ENCODE data around the gene NT5DC3. TPM values are rescaled to one million over a fixed set of nuclear protein-coding genes. Genes with fewer than 3 reads are reported as not detected.
A peak's percentile ranks its signal among the peaks of the same experiment; 100 is the strongest.

Gene NT5DC3
- total RNA-seq, 1 donor from 2014 or later, result 6.6 TPM

- no peaks in the 10 kb centered on the region for H3K27me3 ChIP-seq
- H3K4me3 ChIP-seq, result no peak overlapping the region
- no peaks in the 10 kb centered on the region for H3K9me3 ChIP-seq
- intact Hi-C loops (cut with DNase I), result loop anchor here (5.0 kb wide), 1 partner anchor 60 kb away; no protein-coding TSS in a partner anchor
- H3K4me1 ChIP-seq, result peaks cover 7 to 52% of the 10 kb centered on the region in 2 donors
- peak overlapping the region; percentile 79 to 86 for H3K27ac ChIP-seq
- DNase-seq (ENCODE audit: low spot score in 2 of 2), result no peak
- TF ChIP-seq, protein P1, sequence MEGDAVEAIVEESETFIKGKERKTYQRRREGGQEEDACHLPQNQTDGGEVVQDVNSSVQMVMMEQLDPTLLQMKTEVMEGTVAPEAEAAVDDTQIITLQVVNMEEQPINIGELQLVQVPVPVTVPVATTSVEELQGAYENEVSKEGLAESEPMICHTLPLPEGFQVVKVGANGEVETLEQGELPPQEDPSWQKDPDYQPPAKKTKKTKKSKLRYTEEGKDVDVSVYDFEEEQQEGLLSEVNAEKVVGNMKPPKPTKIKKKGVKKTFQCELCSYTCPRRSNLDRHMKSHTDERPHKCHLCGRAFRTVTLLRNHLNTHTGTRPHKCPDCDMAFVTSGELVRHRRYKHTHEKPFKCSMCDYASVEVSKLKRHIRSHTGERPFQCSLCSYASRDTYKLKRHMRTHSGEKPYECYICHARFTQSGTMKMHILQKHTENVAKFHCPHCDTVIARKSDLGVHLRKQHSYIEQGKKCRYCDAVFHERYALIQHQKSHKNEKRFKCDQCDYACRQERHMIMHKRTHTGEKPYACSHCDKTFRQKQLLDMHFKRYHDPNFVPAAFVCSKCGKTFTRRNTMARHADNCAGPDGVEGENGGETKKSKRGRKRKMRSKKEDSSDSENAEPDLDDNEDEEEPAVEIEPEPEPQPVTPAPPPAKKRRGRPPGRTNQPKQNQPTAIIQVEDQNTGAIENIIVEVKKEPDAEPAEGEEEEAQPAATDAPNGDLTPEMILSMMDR (IDR thresholded peaks at IDR 0.05), result no peak
- peaks cover 17 to 25% of the 10 kb centered on the region in 2 donors for H3K36me3 ChIP-seq
These were observed 33.3 kb downstream of the NT5DC3 start for GRCh38 chr12:103807561-103808238.

DNA sequence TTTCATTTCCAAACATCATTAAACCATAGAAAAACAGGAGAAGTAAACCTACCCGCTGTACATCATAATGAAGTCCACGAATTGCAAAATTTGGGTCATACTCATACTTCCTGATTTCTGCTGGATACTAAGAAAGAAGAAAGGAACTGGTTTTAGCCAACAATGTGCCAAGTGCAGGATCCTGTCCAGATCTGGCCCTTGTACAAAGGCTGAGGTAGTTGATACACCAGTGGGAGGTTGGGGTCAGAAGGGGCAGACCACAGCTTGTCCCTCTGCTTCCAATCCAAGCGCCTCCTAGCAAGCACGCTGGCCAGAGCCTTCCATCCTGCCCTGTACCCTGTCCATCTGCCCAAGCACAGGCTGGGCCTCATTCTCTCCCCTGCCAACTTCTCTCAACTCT lies 34.2 kb downstream of the NT5DC3 start:
- TF ChIP-seq, protein P1 (IDR thresholded peaks at IDR 0.05), result no peak
- DNase-seq (ENCODE audit: low spot score in 2 of 2), result no peak
- H3K36me3 ChIP-seq, result peaks cover 16 to 27% of the 10 kb centered on the region in 2 donors
- intact Hi-C loops (cut with DNase I), result loop anchor here (5.0 kb wide), 1 partner anchor 60 kb away; no protein-coding TSS in a partner anchor
- no peaks in the 10 kb centered on the region for H3K9me3 ChIP-seq
- no peaks in the 10 kb centered on the region for H3K27me3 ChIP-seq
- peaks cover 7 to 58% of the 10 kb centered on the region in 2 donors for H3K4me1 ChIP-seq
- no peak overlapping the region for H3K4me3 ChIP-seq
- H3K27ac ChIP-seq, result peak overlapping the region; percentile 79 to 86

DNA sequence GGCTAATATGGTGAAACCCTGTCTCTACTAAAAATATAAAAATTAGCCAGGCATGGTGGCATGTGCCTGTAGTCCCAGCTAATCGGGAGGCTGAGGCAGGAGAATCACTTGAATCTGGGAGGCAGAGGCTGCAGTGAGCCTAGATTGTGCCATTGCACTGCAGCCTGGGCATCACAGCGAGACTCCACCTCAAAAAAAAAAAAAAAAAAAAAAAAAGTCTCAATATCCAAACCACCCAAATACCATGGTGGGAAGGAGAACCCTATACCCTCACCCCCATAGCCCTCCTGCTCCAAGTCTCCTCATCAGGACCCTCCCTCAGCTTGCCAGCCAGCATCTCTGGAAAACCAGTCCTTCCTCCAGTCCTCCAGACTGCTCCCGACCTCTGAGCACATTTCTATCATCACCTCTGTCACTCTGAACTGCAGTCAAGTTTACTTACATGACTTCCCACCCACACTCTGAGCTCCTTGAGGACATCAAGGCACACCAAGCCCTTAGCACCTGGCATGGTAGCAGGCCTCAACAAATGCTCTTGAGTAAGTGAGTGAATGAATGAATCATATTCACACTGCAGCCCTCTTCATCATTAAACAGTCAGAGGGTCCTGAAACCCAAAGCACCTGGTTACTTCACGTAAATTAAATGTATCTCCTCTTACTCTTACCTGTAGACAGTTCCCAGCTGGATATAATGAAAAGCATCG lies 35.2 kb downstream of the NT5DC3 start:
- peaks cover 9 to 19% of the 10 kb centered on the region in 2 donors for H3K36me3 ChIP-seq
- no peak overlapping the region for H3K4me3 ChIP-seq
- H3K27ac ChIP-seq, result peak overlapping the region; percentile 79 to 86
- TF ChIP-seq, protein P1 (IDR thresholded peaks at IDR 0.05), result no peak
- intact Hi-C loops (cut with DNase I), result loop anchor here (1.0 to 5.0 kb wide), 2 partner anchors 35 to 61 kb away; partner anchors contain the start of gene NT5DC3
- H3K4me1 ChIP-seq, result peaks cover 7 to 65% of the 10 kb centered on the region in 2 donors
- DNase-seq (ENCODE audit: low spot score in 2 of 2), result no peak
- H3K9me3 ChIP-seq, result no peaks in the 10 kb centered on the region
- no peaks in the 10 kb centered on the region for H3K27me3 ChIP-seq

DNA sequence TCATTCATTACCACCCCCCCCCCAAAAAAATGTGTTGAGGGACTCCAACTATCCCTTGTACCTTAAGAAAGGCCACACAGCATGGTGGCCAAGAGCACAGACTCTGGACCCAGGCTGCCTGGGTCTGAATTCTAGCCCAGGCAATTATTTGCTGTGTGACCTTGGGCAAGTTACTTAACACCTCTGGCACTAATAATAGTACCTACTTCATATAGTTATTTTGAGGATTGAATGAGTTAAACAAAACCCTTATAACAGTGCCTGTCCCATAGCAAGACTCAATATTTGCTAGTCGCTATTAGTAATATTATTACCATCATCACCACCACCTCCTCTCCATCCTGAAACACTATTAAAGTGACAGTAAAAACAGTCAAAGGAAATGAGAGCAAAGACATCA lies 37.2 kb downstream of the NT5DC3 start:
- DNase-seq (ENCODE audit: low spot score in 2 of 2), result no peak
- Histone ChIP-seq H3K27ac (peak overlapping the region; percentile 5 to 27), H3K4me3 (no peak overlapping the region), H3K36me3 (peaks cover 6 to 19% of the 10 kb centered on the region in 2 donors), H3K9me3 (no peaks in the 10 kb centered on the region), H3K4me1 (peaks cover 10 to 67% of the 10 kb centered on the region in 2 donors), H3K27me3 (no peaks in the 10 kb centered on the region)
- TF ChIP-seq, protein P1 (IDR thresholded peaks at IDR 0.05), result no peak
- intact Hi-C loops (cut with DNase I), result no loop called here

GRCh38 chr12:103802586-103802886 lies 38.5 kb downstream of the NT5DC3 start:
- no peak for DNase-seq (ENCODE audit: low spot score in 2 of 2)
- peak overlapping the region; percentile 54 to 60 for H3K27ac ChIP-seq
- peaks cover 10 to 57% of the 10 kb centered on the region in 2 donors for H3K4me1 ChIP-seq
- TF ChIP-seq, protein P1 (IDR thresholded peaks at IDR 0.05), result no peak
- H3K4me3 ChIP-seq, result no peak overlapping the region
- no peaks in the 10 kb centered on the region for H3K9me3 ChIP-seq
- H3K36me3 ChIP-seq, result peaks cover 17 to 28% of the 10 kb centered on the region in 2 donors
- H3K27me3 ChIP-seq, result no peaks in the 10 kb centered on the region
- intact Hi-C loops (cut with DNase I), result no loop called here

All from ascending aorta (tissue), 2 donors.